Measurements from ENCODE around the gene ZSWIM1. TPM values are rescaled to one million over a fixed set of nuclear protein-coding genes. Genes with fewer than 3 reads are reported as not detected.
A peak's percentile ranks its signal among the peaks of the same experiment; 100 is the strongest.

Gene ZSWIM1
- total and polyA plus RNA-seq, 2 of the 13 experiments (the other 11 are each of a cell fraction or from before 2014, with no cell fraction given): 9.5 to 11.7 TPM

DNA sequence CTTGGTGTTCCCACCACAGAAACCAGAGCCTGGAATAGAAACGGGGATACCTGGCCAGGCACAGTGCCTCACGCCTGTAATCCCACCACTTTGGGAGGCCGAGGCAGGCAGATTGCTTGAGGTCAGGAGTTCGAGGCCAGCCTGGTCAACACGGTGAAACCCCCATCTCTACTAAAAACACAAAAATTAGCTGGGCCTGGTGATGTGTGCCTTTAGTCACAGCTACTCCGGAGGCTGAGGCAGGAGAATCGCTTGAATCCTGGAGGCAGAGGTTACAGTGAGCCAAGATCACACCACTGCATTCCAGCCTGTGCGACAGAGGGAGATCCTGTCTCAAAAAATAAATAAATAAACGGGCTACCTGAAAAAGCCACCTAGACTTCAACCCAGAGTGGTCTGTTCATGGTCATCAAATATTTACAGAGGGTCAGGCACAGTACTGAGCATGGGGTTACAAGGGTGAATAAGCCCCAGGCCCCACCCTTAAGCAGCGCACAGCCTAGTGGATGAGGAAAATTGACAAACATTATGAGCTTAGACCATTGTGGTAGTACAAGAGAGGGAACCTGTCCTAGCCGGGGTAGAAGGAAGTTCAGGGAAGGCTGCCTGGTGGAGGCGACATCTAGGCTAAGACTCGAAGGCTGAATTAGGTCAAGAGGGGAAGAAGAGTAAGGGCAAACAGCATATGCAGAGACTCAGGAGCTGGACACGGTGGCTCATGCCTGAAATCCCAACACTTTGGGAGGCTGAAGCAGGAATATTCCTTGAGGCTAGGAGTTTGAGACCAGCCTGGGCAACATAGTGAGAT lies 46.2 kb downstream of the ZSWIM1 start (continued):
- TF ChIP-seq ZNF224 (CRISPR knock-in tag; IDR thresholded peaks at IDR 0.05) (0 out of 2 replicates have a peak, but pooled peaks have one; percentile 73), ZNF558 (CRISPR knock-in tag; IDR thresholded peaks at IDR 0.05; ENCODE audit: borderline replicate concordance) (peak; percentile 68; the same call in 1 of the 2 replicates), ZNF772 (CRISPR knock-in tag; IDR thresholded peaks at IDR 0.05) (peak; percentile 92), ZNF878 (CRISPR knock-in tag; IDR thresholded peaks at IDR 0.05) (peak; percentile 88), ZNF839 (CRISPR knock-in tag; IDR thresholded peaks at IDR 0.05; ENCODE audit: borderline replicate concordance) (0 out of 2 replicates have a peak, but pooled peaks have one; percentile 36), FOXM1 (CRISPR knock-in tag; IDR thresholded peaks at IDR 0.05) (no peak), NCOA2 (CRISPR knock-in tag; IDR thresholded peaks at IDR 0.05) (peak; percentile 92), KLF6 (CRISPR knock-in tag; IDR thresholded peaks at IDR 0.05) (no peak), ZNF446 (CRISPR knock-in tag; IDR thresholded peaks at IDR 0.05) (no peak), ZBTB38 (CRISPR knock-in tag; IDR thresholded peaks at IDR 0.05) (peak; percentile 66), ASH2L (IDR thresholded peaks at IDR 0.05; ENCODE audit: insufficient read length, low read depth, low read length) (peak; percentile 44), MED13 (CRISPR knock-in tag; IDR thresholded peaks at IDR 0.05) (peak; percentile 9; the same call in 1 of the 2 replicates)
- TF ChIP-seq, protein P1, sequence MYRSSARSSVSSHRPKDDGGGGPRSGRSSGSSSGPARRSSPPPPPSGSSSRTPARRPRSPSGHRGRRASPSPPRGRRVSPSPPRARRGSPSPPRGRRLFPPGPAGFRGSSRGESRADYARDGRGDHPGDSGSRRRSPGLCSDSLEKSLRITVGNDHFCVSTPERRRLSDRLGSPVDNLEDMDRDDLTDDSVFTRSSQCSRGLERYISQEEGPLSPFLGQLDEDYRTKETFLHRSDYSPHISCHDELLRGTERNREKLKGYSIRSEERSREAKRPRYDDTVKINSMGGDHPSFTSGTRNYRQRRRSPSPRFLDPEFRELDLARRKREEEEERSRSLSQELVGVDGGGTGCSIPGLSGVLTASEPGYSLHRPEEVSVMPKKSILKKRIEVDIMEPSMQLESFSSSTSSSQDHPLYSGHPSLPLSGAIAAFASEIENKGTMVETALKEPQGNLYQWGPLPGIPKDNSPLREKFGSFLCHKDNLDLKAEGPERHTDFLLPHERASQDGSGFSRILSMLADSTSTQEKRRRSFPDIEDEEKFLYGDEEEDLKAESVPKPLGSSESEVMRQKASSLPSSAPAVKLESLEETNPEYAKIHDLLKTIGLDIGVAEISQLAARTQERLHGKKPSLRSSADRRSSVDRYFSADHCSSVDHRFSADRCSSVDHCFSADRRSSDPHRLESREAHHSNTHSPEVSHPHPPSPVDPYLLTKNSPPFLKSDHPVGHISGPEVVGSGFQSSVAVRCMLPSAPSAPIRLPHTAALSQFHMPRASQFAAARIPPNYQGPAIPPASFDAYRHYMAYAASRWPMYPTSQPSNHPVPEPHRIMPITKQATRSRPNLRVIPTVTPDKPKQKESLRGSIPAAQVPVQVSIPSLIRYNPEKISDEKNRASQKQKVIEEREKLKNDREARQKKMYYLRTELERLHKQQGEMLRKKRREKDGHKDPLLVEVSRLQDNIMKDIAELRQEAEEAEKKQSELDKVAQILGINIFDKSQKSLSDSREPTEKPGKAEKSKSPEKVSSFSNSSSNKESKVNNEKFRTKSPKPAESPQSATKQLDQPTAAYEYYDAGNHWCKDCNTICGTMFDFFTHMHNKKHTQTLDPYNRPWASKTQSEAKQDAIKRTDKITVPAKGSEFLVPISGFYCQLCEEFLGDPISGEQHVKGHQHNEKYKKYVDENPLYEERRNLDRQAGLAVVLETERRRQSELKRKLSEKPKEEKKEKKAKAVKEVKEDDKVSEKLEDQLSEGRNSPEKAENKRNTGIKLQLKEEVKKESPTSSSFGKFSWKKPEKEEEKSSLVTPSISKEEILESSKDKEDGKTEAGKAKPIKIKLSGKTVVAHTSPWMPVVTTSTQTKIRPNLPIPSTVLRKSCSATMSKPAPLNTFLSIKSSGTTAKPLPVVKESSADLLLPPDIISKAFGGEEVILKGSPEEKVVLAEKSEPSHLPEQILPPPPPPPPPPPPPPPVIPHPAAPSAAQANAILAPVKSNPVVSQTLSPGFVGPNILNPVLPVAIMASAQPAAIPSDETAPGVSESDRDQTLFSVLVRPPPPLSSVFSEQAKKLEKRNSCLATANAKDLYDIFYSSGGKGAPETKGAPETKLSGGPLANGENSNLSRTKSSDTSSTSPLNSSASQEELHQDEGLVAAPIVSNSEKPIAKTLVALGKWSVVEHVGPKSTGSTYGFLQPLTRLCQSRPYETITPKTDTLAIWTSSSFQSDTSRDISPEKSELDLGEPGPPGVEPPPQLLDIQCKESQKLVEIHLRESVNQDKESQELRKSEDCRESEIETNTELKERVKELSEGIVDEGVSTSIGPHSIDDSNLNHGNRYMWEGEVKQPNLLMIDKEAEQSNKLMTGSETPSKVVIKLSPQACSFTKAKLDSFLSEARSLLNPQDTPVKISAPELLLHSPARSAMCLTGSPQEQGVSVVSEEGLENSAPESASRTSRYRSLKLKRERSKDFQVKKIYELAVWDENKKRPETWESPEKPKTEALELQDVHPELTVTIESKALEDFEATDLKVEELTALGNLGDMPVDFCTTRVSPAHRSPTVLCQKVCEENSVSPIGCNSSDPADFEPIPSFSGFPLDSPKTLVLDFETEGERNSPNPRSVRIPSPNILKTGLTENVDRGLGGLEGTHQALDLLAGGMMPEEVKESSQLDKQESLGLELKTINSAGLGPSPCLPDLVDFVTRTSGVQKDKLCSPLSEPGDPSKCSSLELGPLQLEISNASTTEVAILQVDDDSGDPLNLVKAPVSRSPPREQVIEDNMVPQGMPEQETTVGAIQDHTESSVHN (CRISPR knock-in tag; IDR thresholded peaks at IDR 0.05): peak; percentile 14; the same call in 1 of the 2 replicates
- TF ChIP-seq, protein P2, sequence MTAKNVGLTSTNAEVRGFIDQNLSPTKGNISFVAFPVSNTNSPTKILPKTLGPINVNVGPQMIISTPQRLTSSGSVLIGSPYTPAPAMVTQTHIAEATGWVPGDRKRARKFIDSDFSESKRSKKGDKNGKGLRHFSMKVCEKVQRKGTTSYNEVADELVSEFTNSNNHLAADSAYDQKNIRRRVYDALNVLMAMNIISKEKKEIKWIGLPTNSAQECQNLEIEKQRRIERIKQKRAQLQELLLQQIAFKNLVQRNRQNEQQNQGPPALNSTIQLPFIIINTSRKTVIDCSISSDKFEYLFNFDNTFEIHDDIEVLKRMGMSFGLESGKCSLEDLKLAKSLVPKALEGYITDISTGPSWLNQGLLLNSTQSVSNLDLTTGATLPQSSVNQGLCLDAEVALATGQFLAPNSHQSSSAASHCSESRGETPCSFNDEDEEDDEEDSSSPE (CRISPR knock-in tag; IDR thresholded peaks at IDR 0.05): peak; percentile 76
- TF ChIP-seq, protein P3, sequence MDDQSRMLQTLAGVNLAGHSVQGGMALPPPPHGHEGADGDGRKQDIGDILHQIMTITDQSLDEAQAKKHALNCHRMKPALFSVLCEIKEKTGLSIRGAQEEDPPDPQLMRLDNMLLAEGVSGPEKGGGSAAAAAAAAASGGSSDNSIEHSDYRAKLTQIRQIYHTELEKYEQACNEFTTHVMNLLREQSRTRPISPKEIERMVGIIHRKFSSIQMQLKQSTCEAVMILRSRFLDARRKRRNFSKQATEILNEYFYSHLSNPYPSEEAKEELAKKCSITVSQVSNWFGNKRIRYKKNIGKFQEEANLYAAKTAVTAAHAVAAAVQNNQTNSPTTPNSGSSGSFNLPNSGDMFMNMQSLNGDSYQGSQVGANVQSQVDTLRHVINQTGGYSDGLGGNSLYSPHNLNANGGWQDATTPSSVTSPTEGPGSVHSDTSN (CRISPR knock-in tag; IDR thresholded peaks at IDR 0.05; ENCODE audit: borderline replicate concordance): no peak
- TF ChIP-seq, protein P4, sequence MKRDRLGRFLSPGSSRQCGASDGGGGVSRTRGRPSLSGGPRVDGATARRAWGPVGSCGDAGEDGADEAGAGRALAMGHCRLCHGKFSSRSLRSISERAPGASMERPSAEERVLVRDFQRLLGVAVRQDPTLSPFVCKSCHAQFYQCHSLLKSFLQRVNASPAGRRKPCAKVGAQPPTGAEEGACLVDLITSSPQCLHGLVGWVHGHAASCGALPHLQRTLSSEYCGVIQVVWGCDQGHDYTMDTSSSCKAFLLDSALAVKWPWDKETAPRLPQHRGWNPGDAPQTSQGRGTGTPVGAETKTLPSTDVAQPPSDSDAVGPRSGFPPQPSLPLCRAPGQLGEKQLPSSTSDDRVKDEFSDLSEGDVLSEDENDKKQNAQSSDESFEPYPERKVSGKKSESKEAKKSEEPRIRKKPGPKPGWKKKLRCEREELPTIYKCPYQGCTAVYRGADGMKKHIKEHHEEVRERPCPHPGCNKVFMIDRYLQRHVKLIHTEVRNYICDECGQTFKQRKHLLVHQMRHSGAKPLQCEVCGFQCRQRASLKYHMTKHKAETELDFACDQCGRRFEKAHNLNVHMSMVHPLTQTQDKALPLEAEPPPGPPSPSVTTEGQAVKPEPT (CRISPR knock-in tag; IDR thresholded peaks at IDR 0.05; ENCODE audit: low read depth): no peak; the same call in 1 of the 2 replicates
